ENCODE results near the gene ERFL.
A peak's percentile ranks its signal among the peaks of the same experiment; 100 is the strongest.
"Not testable (repeated sequence)": the region's sequence is repeated elsewhere in the genome, so short reads cannot be mapped to it uniquely, and the experiment has no call there.

Gene ERFL

GRCh38 chr19:41877916-41878905 is 50.0 kb downstream of the ERFL start:
- Histone ChIP-seq H3K79me2 (no peaks in the 10 kb centered on the region), H3K9ac (no peak overlapping the region), H3K27me3 (ENCODE audit: control insufficient read depth, insufficient read depth, low read length) (no peaks in the 10 kb centered on the region), H2AFZ (no peak overlapping the region), H3K4me2 (ENCODE audit: low read length) (no peak overlapping the region), H3K27ac (no peak overlapping the region), H3K9me3 (ENCODE audit: control insufficient read depth, low read length) (no peaks in the 10 kb centered on the region), H3K4me1 (no peaks in the 10 kb centered on the region), H3K36me3 (ENCODE audit: control insufficient read depth, insufficient read depth, low read length) (no peaks in the 10 kb centered on the region), H3K4me3 (ENCODE audit: low read depth, low read length) (no peak overlapping the region)
- TF ChIP-seq CTCF (IDR thresholded peaks at IDR 0.05) = no peak

GRCh38 chr19:41876847-41877832 is 51.1 kb downstream of the ERFL start, which contains the start of gene CD79A:
Gene CD79A (plus strand): TSS chr19:41877279. CDS start chr19:41877305, 26 bp downstream.
- H3K9ac ChIP-seq = no peak within 1 kb of the TSS
- no peak within 1 kb of the TSS for H3K27ac ChIP-seq
- TF ChIP-seq CTCF (IDR thresholded peaks at IDR 0.05) = no peak

GRCh38 chr19:41875973-41876372 is 52.3 kb downstream of the ERFL start:
- H3K27ac ChIP-seq; H3K27me3 ChIP-seq (ENCODE audit: control insufficient read depth, insufficient read depth, low read length); H3K79me2 ChIP-seq; H3K9ac ChIP-seq; H3K4me1 ChIP-seq; H3K9me3 ChIP-seq (ENCODE audit: control insufficient read depth, low read length); H2AFZ ChIP-seq; H3K36me3 ChIP-seq (ENCODE audit: control insufficient read depth, insufficient read depth, low read length); H3K4me2 ChIP-seq (ENCODE audit: low read length); H3K4me3 ChIP-seq (ENCODE audit: low read depth, low read length): not testable (repeated sequence)

More at GRCh38 chr19:41876847-41877832, 51.1 kb downstream of the ERFL start, which contains the start of gene CD79A:
- no peaks in the 10 kb centered on the region for H3K79me2 ChIP-seq
- no peak within 1 kb of the TSS for H3K4me3 ChIP-seq (ENCODE audit: low read depth, low read length)
- H2AFZ ChIP-seq = no peak within 1 kb of the TSS
- no peaks in the 10 kb centered on the region for H3K27me3 ChIP-seq (ENCODE audit: control insufficient read depth, insufficient read depth, low read length)
- no peak within 1 kb of the TSS for H3K4me2 ChIP-seq (ENCODE audit: low read length)
- H3K4me1 ChIP-seq = no peaks in the 10 kb centered on the region
- no peaks in the 10 kb centered on the region for H3K9me3 ChIP-seq (ENCODE audit: control insufficient read depth, low read length)
- H3K36me3 ChIP-seq (ENCODE audit: control insufficient read depth, insufficient read depth, low read length) = no peaks in the 10 kb centered on the region

GRCh38 chr19:41872775-41873647 is 55.2 kb downstream of the ERFL start:
- Histone ChIP-seq H3K79me2 (no peaks in the 10 kb centered on the region), H3K4me2 (ENCODE audit: low read length) (no peak overlapping the region), H3K9ac (no peak overlapping the region), H3K27ac (no peak overlapping the region), H3K4me1 (peaks cover 5% of the 10 kb centered on the region), H2AFZ (no peak overlapping the region), H3K27me3 (ENCODE audit: control insufficient read depth, insufficient read depth, low read length) (no peaks in the 10 kb centered on the region), H3K36me3 (ENCODE audit: control insufficient read depth, insufficient read depth, low read length) (no peaks in the 10 kb centered on the region), H3K9me3 (ENCODE audit: control insufficient read depth, low read length) (no peaks in the 10 kb centered on the region), H3K4me3 (ENCODE audit: low read depth, low read length) (no peak overlapping the region)
- TF ChIP-seq CTCF (IDR thresholded peaks at IDR 0.05) = peak; percentile 86

Data from parathyroid adenoma (tissue), 2 donors.